Kasumi-1 (cell line): ENCODE results near the gene CCL22.
"Not testable (repeated sequence)": the region's sequence is repeated elsewhere in the genome, so short reads cannot be mapped to it uniquely, and the experiment has no call there.

Experiments used
- DNase-seq, 2 experiments: peaks; one replicate each; lab custom pipeline; 2025; lab: John Stamatoyannopoulos, UW

CCL22 gene

DNA sequence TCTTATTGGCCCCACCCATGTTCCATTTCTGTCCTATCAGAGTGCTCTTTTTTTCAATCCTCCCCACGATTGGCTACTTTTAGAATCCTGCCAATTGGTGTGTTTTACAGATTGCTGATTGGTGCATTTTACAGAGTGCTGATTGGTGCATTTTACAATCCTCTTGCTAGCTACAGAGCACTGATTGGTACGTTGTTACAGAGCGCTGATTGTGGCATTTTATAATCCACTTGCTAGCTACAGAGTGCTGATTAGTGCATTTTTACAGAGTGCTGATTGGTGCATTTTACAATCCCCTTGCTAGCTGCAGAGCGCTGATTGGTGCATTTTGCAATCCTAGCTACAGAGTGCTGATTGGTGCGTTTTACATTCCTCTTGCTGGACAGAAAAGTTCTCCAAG lies 36.4 kb downstream of the CCL22 start:
- DNase-seq: no peak

DNA sequence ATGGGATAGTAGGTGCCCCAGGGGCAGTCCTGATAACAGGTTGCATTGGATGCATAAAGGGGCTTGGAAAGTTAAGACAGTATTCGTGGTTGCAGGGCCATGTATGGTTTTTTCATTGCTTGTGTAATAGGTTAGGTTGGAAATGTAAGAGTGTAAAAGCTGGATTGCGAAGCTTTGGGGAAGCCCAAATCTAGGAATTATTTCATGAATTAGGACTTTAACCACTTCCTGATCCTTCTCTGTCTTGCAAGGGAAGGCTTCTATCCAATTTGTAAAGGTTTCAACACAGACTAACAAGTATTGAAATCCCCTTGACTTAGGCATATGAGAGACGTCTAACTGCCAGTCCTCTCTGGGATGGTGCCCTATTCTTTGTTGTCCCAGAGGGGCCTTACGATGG lies 38.2 kb downstream of the CCL22 start:
- no peak for DNase-seq

DNA sequence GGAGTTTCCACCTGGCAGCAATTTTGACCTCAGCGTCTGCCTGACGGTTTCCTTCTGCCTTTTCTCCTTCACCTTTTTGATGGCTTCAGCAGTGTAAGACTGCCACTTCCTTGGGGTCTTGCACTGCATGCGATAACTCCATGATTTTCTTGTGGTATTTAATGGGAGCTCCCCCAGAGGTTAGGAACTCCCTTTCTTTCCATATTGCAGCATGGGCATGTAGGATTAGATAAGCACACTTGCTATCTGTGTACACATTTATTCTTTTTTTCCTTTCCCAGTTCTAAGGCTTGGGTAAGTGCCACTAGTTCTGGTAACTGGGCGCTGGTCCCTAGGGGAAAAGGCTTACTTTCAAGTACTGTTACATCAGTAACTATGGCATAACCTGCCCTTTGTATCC lies 38.9 kb downstream of the CCL22 start:
- DNase-seq: not testable (repeated sequence)

DNA sequence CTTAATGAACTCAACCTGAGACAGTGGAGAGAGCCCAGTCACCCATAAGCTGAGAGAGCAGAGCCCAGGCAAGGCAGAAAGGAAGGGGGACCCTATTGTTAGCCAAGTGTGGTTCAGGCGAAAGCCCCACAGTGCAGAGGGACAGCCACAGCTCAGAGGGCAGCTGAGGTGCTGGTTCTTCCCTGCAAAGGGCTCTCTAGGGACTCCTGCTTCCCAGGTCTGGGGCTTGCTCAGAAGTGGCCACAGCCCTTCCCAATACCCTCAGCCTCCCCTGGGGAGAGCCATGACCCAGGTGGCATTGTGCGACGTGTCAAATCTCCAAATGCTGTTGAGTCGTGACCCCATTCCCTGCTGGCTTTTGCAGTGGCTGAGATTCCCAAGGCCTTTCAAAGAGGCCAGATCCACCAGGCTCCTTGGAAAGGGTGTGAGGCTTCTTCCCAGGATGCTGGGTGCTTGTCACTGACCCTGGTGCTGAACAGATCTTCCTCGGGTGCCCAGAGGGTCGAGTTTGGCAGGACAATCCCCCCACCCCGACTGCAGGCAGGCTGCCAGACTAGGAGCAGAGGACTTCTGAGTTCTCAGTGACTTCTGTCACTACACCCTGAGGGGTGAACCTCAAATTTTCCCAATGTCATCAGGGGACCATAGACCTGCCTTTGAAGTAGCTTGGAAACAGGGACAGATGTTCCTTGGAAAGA lies 43.5 kb downstream of the CCL22 start:
- DNase-seq: no peak

DNA sequence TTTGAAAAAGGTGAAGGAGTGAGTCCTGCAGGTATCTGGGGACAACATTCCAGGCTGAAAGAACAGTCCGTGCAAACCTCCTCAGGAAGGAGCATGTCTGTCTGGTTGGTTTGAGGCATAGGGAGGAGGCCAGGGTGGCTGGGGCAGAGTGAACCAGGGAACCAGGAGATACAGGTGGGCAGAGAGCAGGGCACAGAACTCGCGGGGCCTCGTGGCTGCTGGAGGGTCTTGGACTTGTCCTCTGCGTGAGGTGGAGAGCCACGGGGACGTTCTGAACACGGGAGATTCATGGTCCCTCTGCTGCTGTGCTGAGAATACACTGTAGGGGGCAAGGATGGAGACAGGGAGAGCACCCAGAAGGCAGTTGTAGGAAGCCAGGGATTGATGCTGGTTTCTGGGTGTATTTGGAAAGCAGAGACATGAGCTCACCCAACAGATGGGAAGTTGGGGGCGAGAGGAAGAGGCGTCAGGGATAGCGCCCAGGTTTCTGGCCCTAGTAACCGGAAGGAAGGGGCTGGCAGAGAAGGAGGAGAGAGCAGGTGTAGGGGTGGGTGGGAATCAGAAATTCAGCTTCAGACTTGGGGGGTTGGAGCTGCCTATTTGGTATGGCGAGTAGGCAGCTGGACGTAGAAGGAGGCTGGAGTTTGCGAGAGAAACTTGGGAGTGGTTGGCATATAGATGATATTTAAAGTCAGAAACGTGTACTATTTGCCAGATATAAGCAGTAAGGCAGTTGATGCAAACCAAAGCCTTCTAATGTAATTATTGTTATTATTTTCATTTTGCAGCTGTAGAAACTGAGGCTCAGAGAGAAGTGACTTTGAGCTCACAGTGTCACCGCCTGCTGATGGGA lies 45.6 kb downstream of the CCL22 start, which contains the start of gene CCL17:
CCL17 (plus strand) TSS at position 803 of the 853 bp plus-strand sequence. CDS start 9,166 bp downstream, outside the sequence.
- DNase-seq: no peak

DNA sequence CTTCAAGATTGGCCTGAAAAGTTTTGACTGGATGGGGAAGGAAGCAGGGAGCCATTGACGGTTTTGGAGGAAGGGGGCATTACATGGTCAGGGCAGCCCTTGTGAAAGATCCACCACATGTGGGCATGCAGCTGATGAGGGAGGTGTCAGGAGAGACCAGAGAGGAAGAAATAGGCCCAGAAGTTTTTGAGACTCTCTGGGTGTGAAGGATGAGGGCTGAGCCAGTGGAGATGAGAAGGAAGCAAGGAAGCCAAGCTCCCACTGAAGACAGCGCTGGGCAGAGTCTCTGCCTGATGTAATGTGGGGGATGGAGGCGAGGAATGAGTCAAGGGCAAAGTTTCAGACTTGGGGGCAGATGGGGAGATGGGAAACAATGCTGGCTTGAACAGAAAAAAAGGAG lies 46.5 kb downstream of the CCL22 start:
- DNase-seq: no peak

DNA sequence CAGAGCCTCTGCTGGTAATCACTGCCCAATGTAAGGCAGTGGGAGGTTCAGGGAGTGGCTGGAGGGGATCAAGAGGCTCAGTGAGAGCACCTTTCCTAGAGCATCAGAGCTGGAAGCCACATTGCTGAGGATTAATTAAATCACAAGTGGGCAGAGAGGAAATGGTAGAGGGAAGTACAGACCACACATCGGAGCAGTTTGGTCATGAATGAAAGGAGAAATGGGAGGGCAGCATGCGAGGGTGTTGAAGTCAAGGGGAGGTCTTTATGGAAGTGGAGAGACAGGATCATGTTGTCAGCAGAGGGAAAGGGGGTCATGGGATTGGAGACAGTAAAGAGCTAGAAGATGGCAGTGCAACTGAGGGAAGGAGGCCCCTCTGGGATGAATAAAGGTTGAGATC lies 48.3 kb downstream of the CCL22 start:
- peak; percentile 23 to 29 for DNase-seq

DNA sequence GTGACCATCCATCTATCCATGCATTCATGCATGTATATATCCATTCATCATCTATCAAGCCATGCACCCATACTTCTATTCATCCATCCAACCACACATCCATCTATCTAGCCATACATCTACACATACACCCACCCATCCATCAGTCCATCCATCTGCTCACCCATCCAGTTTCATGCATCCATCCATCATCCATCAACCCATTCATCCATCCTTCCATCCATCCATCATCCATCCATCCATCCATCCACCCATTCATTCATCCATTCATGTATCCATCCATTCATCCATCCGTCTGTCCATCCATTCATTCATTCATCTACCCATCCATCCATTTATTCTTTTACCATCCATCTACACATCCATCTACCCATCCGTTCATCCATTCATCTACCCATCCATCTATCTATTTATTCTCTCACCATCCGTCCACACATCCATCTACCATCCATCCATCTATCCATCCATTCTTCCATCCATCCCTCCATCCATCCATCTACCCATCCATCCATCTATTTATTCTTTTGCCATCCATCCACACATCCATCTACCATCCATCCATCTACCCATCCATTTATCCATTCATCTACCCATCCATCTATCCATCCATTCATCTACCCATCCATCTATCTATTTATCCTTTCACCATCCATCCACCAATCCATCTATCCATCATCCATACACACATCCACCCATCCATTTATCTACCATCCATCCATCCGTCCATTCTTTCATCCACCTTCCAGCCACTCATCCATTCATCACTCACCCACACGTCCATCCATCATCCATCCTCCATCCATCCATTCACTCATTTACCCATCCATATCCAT lies 49.2 kb downstream of the CCL22 start:
- DNase-seq: no peak

DNA sequence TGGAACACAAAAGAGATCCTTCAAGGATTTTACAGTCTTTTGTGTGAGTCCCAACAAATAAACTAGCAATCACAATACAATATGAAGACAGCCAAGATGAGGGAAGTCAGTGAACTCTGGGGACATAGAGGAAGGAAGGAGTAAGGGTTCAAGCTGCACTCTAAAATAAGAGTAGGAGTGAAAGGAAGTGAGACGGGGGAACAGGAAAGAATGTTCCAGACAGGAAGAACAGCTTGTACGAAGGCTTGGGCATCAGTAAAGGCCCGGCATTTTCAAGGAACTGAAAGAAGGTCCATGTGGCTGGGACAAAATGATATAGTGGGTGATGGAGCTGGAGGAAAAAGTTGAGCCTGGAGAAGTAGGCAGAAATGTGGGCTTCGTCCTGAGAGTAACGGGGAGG lies 50.5 kb downstream of the CCL22 start:
- DNase-seq: peak; percentile 25 to 37

DNA sequence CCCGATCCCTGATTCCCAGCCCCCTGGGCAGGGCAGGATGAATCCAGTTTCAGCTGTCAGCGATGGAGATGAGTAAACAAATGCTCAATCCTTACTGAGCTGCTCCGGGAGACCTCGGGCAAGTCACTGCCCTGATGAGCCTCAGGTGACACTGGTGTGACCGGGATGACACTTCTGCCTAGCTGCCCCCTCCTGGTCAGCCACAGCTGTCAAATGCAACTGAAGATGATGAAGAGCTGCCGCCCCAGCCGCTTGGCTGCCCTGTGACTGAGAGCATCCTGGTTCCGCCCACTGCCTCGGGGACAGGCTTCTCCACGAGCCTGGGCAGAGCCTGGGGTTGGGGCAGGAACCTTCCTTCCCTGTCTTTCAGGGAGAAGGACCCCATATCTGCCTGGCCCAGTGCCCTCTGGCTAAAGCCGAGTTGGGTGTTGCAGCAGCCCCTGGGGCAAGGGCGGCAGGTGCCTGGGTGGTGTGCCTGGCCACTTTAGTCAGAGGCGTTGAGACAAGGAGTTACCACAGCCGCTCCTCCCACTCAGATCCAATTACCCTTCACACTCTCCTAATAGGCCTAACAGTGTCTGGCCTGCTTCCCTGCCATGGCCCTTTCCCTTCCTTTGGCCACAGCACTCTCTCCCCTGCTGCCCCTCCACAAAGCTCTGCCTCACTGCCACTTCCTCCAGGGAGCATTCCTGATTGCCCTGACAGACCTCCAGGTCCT lies 51.4 kb downstream of the CCL22 start:
- DNase-seq: no peak

DNA sequence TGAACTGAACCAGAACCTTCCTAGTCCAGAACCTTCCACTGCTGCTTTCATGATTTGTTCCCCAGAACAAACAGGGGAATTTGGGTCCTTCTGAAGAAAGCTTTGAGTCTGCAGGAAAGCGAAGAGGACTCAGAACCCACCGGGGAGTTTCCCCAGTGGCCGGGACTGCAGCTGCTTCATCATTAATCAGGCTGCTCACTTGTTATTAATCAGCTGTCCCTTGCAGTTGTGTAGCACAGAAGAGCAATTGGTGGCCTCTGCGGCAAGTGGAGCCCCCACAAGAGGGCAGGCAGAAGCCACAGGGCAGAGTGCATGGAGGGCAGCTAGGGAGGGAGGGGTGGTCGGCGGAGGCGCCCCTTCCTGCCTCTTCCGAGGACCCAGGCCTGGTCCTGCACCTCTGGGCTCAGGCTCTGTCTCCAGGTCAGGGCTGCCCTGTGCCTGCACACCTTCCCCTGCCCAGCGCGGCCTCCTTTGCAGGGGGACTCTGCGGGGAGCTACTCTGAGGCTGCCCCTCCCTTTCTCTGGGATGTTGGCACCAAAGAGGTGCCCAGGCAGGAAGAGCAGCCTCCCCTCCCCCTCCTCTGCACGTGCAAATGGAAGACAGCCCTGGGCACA lies 52.9 kb downstream of the CCL22 start:
- DNase-seq: no peak

DNA sequence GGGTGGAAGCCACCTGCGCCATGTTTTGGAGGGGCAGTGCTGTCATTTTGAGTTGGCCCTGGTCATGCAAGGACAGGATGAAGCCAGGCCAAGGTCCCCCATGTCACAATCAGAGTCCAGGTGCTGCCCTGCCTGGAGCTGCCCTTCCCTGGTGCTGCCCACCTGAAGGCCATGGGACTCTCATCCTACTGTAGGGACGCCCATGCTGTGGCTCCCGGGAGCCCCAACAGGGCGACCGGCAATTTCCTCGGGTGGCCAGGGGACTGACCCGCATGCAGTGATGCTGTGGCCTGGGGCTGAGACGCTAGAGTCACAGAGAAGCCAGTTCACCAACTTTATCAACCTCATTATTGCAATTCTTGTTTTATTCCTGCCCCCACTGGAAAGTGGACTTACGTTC lies 54.0 kb downstream of the CCL22 start:
- no peak for DNase-seq

DNA sequence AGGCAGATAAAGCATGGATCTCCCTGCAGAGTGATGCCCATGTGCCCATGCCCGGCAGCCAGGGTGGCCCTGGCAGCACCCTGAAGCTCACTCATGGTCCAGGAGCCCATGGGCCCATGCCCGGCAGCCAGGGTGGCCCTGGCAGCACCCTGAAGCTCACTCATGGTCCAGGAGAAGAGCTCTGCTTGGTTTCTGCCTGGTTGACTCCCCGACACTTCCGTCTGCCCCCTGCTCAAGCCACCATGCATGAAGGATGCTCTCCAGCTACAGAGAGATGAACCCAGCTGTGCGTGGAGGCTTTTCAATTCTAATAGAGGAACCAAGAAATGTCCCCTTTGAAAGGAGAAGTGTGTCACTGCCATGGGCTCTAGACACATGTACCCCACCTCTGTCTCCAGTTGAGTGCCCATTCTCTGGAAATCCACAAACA lies 54.7 kb downstream of the CCL22 start:
- no peak for DNase-seq

DNA sequence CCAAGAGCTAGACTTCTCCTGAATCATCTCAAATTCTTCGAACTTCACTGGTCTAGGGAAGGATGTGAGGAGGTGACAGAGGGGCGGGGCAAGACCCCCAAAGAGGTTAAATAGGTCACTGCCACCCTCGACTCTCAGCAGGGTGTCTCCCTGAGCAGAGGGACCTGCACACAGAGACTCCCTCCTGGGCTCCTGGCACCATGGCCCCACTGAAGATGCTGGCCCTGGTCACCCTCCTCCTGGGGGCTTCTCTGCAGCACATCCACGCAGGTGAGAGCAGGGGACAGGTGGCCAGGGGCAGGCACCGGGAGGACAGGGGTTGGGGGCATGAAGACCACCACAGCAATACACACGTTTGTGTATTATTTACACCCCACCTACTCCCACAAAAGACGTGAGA lies 55.1 kb downstream of the CCL22 start:
- no peak for DNase-seq
